ENCODE results near the gene NFATC1. TPM values are rescaled to one million over a fixed set of nuclear protein-coding genes. Genes with fewer than 3 reads are reported as not detected.
"Not testable (repeated sequence)": the region's sequence is repeated elsewhere in the genome, so short reads cannot be mapped to it uniquely, and the experiment has no call there.

Gene NFATC1
- total RNA-seq, 1 donor from 2014 or later = 18.6 TPM

GRCh38 chr18:79375441-79376154, 20.1 kb upstream of the NFATC1 start:
- DNase-seq = no peak

- DNase-seq = not testable (repeated sequence)
Measured at GRCh38 chr18:79376661-79377060, 19.1 kb upstream of the NFATC1 start.

GRCh38 chr18:79377187-79377891, 18.4 kb upstream of the NFATC1 start:
- no peak for DNase-seq

GRCh38 chr18:79378536-79379250, 17.0 kb upstream of the NFATC1 start:
- DNase-seq = peak; percentile 91

GRCh38 chr18:79379251-79379905, 16.4 kb upstream of the NFATC1 start:
- DNase-seq = no peak

GRCh38 chr18:79379931-79380815, 15.6 kb upstream of the NFATC1 start:
- DNase-seq = no peak

GRCh38 chr18:79380816-79381806, 14.6 kb upstream of the NFATC1 start:
- peak; percentile 84 for DNase-seq

GRCh38 chr18:79381811-79382311, 13.9 kb upstream of the NFATC1 start:
- no peak for DNase-seq

- no peak for DNase-seq
Measured at GRCh38 chr18:79382681-79383387, 12.9 kb upstream of the NFATC1 start.

- DNase-seq = no peak
Measured at GRCh38 chr18:79383388-79384056, 12.2 kb upstream of the NFATC1 start.

GRCh38 chr18:79384151-79384807, 11.5 kb upstream of the NFATC1 start:
- no peak for DNase-seq

- no peak for DNase-seq
Measured at GRCh38 chr18:79384834-79385233, 10.9 kb upstream of the NFATC1 start.

- DNase-seq = no peak
Measured at GRCh38 chr18:79385326-79385707, 10.4 kb upstream of the NFATC1 start.

GRCh38 chr18:79385708-79386341, 9.9 kb upstream of the NFATC1 start:
- DNase-seq = no peak

- DNase-seq = no peak
Measured at GRCh38 chr18:79386547-79386946, 9.2 kb upstream of the NFATC1 start.

GRCh38 chr18:79387214-79387613, 8.5 kb upstream of the NFATC1 start:
- no peak for DNase-seq

- no peak for DNase-seq
Measured at GRCh38 chr18:79387615-79388014, 8.1 kb upstream of the NFATC1 start.

- DNase-seq = no peak
Measured at GRCh38 chr18:79388043-79388442, 7.7 kb upstream of the NFATC1 start.
